Loucy (cell line): Measurements from ENCODE around the gene PLEKHO2.

Experiments
- H2AFZ ChIP-seq: fragments of 200-600 bp; sonication (generic); 2 replicates; pipeline ENCODE4 v1.6.0; 2016; ENCODE audit warnings: antibody characterized with exemption, mild to moderate bottlenecking, low read length, moderate library complexity
- H3F3A ChIP-seq: fragments of 200-600 bp; 2 replicates; pipeline ENCODE4 v1.6.0; 2016; ENCODE audit warnings: antibody characterized with exemption, low read depth, mild to moderate bottlenecking
- H3K27me3 ChIP-seq: fragments of 200-600 bp; sonication (generic); 2 replicates; pipeline ENCODE4 v1.6.1; 2014; ENCODE audit warnings: low read length, mild to moderate bottlenecking; ENCODE audit not compliant: insufficient read depth, poor library complexity, severe bottlenecking
- H3K36me3 ChIP-seq: fragments of 200-600 bp; sonication (generic); 2 replicates; pipeline ENCODE4 v1.6.1; 2016; ENCODE audit warnings: low read length; ENCODE audit not compliant: insufficient read depth
- H3K4me1 ChIP-seq: fragments of 200-600 bp; sonication (generic); 2 replicates; pipeline ENCODE4 v1.5.1; 2014; ENCODE audit warnings: low read length, mild to moderate bottlenecking; ENCODE audit not compliant: insufficient read depth, poor library complexity, severe bottlenecking
- H3K4me2 ChIP-seq: fragments of 200-600 bp; sonication (generic); 2 replicates; pipeline ENCODE4 v1.6.0; 2014; ENCODE audit warnings: antibody characterized with exemption, low read length, low read depth, mild to moderate bottlenecking; ENCODE audit not compliant: poor library complexity, severe bottlenecking
- H3K4me3 ChIP-seq: fragments of 200-600 bp; sonication (generic); 2 replicates; pipeline ENCODE4 v1.5.1; 2014; ENCODE audit warnings: low read length, mild to moderate bottlenecking, mixed read lengths; ENCODE audit not compliant: poor library complexity, severe bottlenecking
- H3K79me2 ChIP-seq: fragments of 200-600 bp; sonication (generic); 2 replicates; pipeline ENCODE4 v1.6.1; 2014; ENCODE audit warnings: low read length; ENCODE audit not compliant: insufficient read depth
- H3K9ac ChIP-seq: fragments of 200-600 bp; sonication (generic); 2 replicates; pipeline ENCODE4 v1.6.0; 2014; ENCODE audit warnings: mild to moderate bottlenecking, low read depth, low read length, moderate library complexity; ENCODE audit not compliant: poor library complexity, severe bottlenecking
- H3K9me2 ChIP-seq: fragments of 200-600 bp; sonication (generic); replicated peaks from 2 replicates; pipeline ENCODE4 v1.6.1; 2016; ENCODE audit warnings: low read depth, low read length, mixed read lengths
- H3K9me3 ChIP-seq: fragments of 200-600 bp; sonication (generic); 2 replicates; pipeline ENCODE4 v1.6.1; 2014; ENCODE audit warnings: mild to moderate bottlenecking, antibody characterized with exemption, low read length, low read depth; ENCODE audit not compliant: insufficient read depth
- H4K20me1 ChIP-seq: fragments of 200-600 bp; sonication (generic); 2 replicates; pipeline ENCODE4 v1.6.0; 2014; ENCODE audit warnings: antibody characterized with exemption, low read length, mild to moderate bottlenecking; ENCODE audit not compliant: insufficient read depth, poor library complexity, severe bottlenecking
- CTCF ChIP-seq: fragments of 200-600 bp; sonication (generic); conservative IDR thresholded peaks from 2 replicates; pipeline ENCODE4 v1.5.1; 2014; ENCODE audit warnings: mild to moderate bottlenecking, antibody characterized with exemption, low read length
- EZH2phosphoT487 ChIP-seq: fragments of 200-600 bp; IDR thresholded peaks from 2 replicates; pipeline ENCODE4 v1.6.1; 2018; ENCODE audit warnings: antibody characterized with exemption, mild to moderate bottlenecking, moderate library complexity, borderline replicate concordance

PLEKHO2 gene

GRCh38 chr15:64865998-64866520 is 24.3 kb downstream of the PLEKHO2 start:
- Histone ChIP-seq H4K20me1 (no peaks in the 10 kb centered on the region), H3K4me1 (no peaks in the 10 kb centered on the region), H3F3A (no peaks in the 10 kb centered on the region), H3K79me2 (no peaks in the 10 kb centered on the region), H3K4me2 (no peak overlapping the region), H3K4me3 (no peak overlapping the region), H3K36me3 (peaks cover 52% of the 10 kb centered on the region; the same call in 1 of the 2 replicates), H3K9ac (no peak overlapping the region), H3K9me3 (no peaks in the 10 kb centered on the region), H3K27me3 (no peaks in the 10 kb centered on the region), H2AFZ (no peak overlapping the region), H3K9me2 (no peaks in the 10 kb centered on the region)
- no peak for TF ChIP-seq EZH2phosphoT487
- no peak for TF ChIP-seq CTCF

GRCh38 chr15:64869501-64869900 is 27.8 kb downstream of the PLEKHO2 start:
- Histone ChIP-seq H3K4me2 (no peak overlapping the region), H3K9me3 (no peaks in the 10 kb centered on the region), H3K9ac (no peak overlapping the region), H3F3A (no peaks in the 10 kb centered on the region), H3K36me3 (peaks cover 33% of the 10 kb centered on the region; the same call in 1 of the 2 replicates), H4K20me1 (no peaks in the 10 kb centered on the region), H3K27me3 (no peaks in the 10 kb centered on the region), H3K79me2 (no peaks in the 10 kb centered on the region), H2AFZ (no peak overlapping the region), H3K9me2 (no peaks in the 10 kb centered on the region), H3K4me1 (peaks cover 7% of the 10 kb centered on the region), H3K4me3 (no peak overlapping the region)
- no peak for TF ChIP-seq CTCF
- TF ChIP-seq EZH2phosphoT487, result no peak

- H3K4me3 ChIP-seq, result no peak overlapping the region
- no peaks in the 10 kb centered on the region for H3K79me2 ChIP-seq
- TF ChIP-seq CTCF (no peak), EZH2phosphoT487 (no peak)
- H3K9me2 ChIP-seq, result no peaks in the 10 kb centered on the region
- H3K27me3 ChIP-seq, result no peaks in the 10 kb centered on the region
- H3K4me1 ChIP-seq, result peaks cover 7% of the 10 kb centered on the region
- H4K20me1 ChIP-seq, result no peaks in the 10 kb centered on the region
- no peak overlapping the region for H3K4me2 ChIP-seq
- H3K9ac ChIP-seq, result no peak overlapping the region
- H2AFZ ChIP-seq, result no peak overlapping the region
- H3K36me3 ChIP-seq, result peaks cover 24% of the 10 kb centered on the region; the same call in 1 of the 2 replicates
- H3F3A ChIP-seq, result no peaks in the 10 kb centered on the region
- H3K9me3 ChIP-seq, result no peaks in the 10 kb centered on the region
Measured at GRCh38 chr15:64870353-64870752, 28.6 kb downstream of the PLEKHO2 start.
